Skin epidermis (tissue), 12 donors: Measurements from ENCODE around the gene UBE2E1.
A peak's percentile ranks its signal among the peaks of the same experiment; 100 is the strongest.

Experiments
- H3K27ac ChIP-seq, 21 experiments: fragments of 200-600 bp; sonication (generic) in 11 of 21; one replicate each; pipeline ENCODE4 v1.5.0; 2020; ENCODE audit warnings: mild to moderate bottlenecking in 3 of 21, inconsistent platforms in 2 of 21, moderate library complexity in 2 of 21
- H3K4me3 ChIP-seq, 7 experiments: fragments of 200-600 bp; sonication (generic) in 2 of 7; one replicate each; pipeline ENCODE4 v1.5.0; 2020; ENCODE audit warnings: inconsistent platforms in 2 of 7, mild to moderate bottlenecking in 2 of 7, moderate library complexity in 1 of 7

Gene UBE2E1

GRCh38 chr3:23791678-23792077 lies 14.1 kb upstream of the UBE2E1 start:
- no peak overlapping the region for H3K27ac ChIP-seq

DNA sequence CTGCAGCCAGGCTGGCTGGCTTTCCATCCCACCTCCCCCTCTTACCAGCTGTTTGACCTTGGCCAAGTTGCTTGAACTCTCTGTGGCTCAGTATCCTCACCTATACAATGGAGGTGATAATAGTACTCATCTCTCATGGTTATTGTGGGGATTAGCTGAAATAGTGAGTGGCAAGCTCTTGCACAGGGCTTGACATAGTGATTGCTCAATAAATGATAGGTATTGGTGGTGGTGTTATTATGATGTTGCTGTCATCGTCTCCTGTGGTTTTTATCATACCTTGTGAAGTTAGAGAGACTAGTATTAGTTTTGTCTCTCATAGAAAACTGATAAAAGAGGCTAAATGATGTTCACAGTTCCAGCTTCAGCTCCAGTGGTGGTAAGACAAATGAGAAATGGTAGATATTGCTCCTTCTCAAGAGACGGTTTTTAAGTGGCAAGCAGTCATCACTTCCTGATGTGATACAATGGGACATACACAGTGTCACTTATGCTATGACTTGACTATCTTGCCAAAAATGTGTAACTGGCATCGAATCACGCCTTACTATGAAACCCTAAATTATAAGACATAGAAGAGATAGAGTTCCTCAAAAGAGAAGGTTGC lies 12.1 kb upstream of the UBE2E1 start:
- H3K27ac ChIP-seq, result no peak overlapping the region
- H3K4me3 ChIP-seq, result no peak overlapping the region

More at GRCh38 chr3:23791678-23792077, 14.1 kb upstream of the UBE2E1 start:
- H3K4me3 ChIP-seq, result no peak overlapping the region

DNA sequence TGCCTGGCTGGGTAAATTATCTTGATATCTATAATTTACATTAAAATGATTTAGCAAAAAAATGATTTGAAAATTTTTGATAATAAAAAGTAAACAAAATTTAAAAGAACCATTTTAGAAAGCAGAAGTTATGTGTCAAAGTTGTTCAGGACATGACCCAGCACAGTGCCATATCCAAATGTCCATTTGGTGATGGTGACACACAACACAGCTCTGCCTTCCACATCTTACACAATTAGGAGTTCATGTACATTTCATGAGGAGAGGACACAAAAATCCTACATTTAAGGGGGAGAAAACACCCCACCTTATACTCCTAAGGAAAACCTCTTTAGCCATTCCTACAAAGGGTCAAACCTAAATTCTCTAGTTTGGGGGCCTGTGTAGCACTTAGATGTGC lies 10.7 kb upstream of the UBE2E1 start:
- Histone ChIP-seq H3K27ac (no peak overlapping the region), H3K4me3 (no peak overlapping the region)

GRCh38 chr3:23796518-23796917 lies 9.2 kb upstream of the UBE2E1 start:
- Histone ChIP-seq H3K4me3 (no peak overlapping the region), H3K27ac (no peak overlapping the region)

- Histone ChIP-seq H3K27ac (no peak overlapping the region), H3K4me3 (no peak overlapping the region)
These were observed 8.3 kb upstream of the UBE2E1 start for GRCh38 chr3:23797491-23797890.

DNA sequence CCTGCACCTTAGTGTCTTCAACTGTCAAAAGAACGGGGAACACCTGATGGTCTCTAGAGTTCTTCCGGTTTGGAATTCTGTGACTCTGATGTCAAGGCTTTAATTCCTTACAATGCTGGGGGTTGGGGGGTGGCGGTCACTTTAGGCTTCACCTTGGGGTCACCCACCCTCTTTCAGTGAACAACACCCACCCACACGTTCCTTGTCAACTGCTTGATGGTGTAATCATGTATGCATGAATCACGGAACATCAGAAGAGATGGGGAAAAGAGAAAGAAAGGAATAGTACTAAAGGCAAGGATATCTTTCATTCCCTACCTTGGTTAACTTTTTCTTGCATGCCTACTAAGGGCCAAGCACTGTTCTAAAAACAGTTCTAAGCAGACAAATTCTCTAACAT lies 7.3 kb upstream of the UBE2E1 start:
- Histone ChIP-seq H3K27ac (no peak overlapping the region), H3K4me3 (no peak overlapping the region)

DNA sequence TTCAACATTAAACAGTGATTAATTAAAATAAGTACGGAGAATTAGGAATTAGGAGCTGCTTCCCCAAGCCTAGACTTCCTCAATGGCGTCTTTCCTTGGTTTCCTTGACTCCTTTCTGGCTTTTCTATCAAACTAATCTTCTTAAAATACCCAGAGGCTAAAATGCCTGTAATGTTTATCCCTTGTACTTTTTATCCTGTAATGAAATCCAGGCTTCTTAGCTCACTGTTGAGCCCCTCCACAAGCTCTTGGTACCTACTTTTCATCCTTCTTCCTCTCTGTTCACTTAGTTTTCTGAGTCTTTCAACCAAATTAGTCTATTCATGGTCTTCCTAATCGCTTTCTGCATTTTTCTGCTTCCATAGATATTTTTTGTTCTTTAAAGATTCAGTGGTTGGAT lies 6.9 kb upstream of the UBE2E1 start:
- Histone ChIP-seq H3K4me3 (no peak overlapping the region), H3K27ac (no peak overlapping the region)

- Histone ChIP-seq H3K27ac (no peak overlapping the region), H3K4me3 (no peak overlapping the region)
These were observed 5.0 kb upstream of the UBE2E1 start for GRCh38 chr3:23800731-23801130.

DNA sequence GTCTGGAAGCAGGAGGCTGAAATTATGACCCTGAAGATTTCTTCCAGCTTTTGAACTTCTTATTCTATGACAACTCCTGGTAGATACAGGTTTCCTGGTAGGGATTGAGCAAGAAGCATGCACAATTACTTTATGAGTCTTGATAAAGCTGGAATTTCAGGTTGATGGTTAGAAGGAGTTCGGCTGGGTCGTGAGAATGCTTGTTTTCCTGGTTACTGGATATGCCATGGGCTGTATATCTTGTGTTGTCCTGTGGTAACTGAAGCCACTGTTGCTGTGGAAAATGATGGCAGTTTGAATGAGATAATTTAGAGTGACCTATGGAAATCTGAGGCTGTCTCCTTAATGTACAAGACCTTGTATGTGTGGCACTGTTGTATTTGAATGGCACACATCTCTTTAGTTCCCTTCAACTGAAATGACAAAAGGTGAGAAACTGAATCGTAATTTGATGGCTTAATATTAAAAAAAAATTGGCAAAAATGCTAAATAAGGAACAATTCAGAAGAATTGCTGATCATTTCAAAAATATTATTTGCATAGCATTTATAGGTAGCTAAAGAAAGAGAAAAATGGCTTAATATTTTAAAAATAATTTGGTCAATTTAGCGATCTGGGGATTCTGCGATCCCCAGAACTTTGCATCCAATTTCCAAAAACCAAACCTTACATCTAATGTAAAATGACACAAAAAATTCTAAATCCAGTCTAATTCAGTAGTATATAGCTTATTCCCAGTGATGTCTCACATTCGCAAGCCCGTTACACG lies 1.1 kb upstream of the UBE2E1 start:
- H3K27ac ChIP-seq, result no peak overlapping the region

DNA sequence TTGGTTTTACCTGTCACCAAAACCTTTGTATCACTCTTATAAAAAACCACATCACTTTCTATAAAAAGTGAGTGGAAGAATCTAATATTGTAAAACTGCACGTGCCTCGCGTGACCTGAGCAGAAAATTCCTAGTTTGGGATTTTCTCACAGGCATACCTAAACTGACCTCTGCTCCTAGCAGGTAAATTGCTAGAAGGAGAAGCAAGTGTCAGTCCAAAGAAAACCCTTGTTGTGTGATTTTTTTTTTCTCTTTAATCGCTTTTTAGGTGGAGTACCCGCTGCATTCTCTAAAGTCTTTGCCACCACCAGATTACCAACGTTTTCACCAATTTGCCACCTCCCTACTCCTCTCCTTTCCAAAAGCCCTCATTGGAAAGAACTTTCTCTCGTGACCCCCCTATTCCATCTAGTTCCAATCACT lies 534 bp upstream of the UBE2E1 start:
- H3K4me3 ChIP-seq, result peak overlapping the region; percentile 62 to 98 (median 90)
- H3K27ac ChIP-seq, result peak overlapping the region in 18 of 21 experiments; percentile 84 to 98 (median 94)

More for the DNA sequence above, 1.1 kb upstream of the UBE2E1 start:
- no peak overlapping the region for H3K4me3 ChIP-seq

DNA sequence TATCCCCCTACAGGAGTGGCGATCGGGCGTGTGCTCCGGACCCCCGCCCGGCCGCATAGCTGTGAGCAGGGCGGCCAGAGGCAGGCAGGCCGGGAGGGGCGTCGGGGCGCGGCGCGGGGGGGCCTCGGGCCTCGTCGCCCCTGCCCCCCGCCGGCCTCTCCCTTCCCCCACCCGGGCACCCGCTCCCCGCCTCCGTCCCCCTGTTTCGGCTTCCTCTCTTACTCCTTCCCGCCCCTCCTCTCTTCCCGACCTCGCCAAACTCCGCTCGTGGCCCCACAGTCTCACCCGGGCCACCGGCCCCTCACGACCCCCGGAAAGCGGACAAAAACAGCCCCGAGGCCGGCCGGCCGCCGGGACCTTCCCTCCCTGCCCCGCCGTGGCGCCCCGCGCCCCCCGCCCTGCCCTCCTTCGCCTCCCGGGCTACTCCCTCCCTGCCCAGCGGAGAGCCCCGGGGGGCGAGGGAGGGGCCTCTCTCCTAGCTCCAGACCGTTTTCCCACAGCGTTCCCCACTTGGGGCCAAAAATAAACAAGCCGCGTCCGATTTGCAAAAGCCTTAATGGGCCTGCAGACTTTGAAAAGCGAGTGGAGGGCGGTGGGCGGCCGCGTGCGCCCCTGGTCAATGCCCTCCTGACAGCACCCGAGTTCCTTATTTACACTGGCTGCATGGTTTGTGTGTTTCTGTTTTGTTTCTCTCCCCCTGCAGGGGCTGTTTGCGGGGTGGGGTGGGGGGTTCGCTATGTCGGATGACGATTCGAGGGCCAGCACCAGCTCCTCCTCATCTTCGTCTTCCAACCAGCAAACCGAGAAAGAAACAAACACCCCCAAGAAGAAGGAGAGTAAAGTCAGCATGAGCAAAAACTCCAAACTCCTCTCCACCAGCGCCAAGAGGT lies 1.0 kb downstream of the UBE2E1 start:
- Histone ChIP-seq H3K4me3 (peak overlapping the region; percentile 62 to 98 (median 90)), H3K27ac (peak overlapping the region; percentile 61 to 98 (median 93))

- H3K27ac ChIP-seq, result peak overlapping the region in 18 of 21 experiments; percentile 86 to 98 (median 94)
- H3K4me3 ChIP-seq, result peak overlapping the region; percentile 62 to 98 (median 90)
These were observed 1.8 kb downstream of the UBE2E1 start for GRCh38 chr3:23807424-23808015.

DNA sequence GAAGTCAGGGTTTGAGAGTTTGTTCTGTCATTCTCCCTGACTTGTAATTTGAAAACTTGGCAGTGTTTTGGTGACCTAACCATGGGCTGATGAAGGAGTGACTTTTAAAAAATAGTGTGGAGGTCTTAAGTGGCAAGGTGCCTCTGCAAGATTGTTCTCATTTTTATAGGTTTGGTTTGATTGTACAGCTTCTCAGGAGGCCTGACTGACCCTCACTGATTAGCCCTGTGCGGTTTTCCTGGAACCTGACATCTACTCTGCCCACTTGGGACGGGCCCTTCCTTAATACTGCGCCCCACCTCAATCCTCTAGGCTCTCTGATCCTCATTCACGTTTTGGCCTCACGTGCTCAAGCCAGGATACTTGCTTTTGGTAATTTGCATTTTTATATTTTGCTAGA lies 2.8 kb downstream of the UBE2E1 start:
- H3K27ac ChIP-seq, result peak overlapping the region in 1 of 21 experiments; percentile 43

GRCh38 chr3:23809294-23809693 lies 3.5 kb downstream of the UBE2E1 start:
- H3K27ac ChIP-seq, result peak overlapping the region in 3 of 21 experiments; percentile 16 to 80 (median 30)
- H3K4me3 ChIP-seq, result no peak overlapping the region

More for the DNA sequence above, 2.8 kb downstream of the UBE2E1 start:
- no peak overlapping the region for H3K4me3 ChIP-seq

DNA sequence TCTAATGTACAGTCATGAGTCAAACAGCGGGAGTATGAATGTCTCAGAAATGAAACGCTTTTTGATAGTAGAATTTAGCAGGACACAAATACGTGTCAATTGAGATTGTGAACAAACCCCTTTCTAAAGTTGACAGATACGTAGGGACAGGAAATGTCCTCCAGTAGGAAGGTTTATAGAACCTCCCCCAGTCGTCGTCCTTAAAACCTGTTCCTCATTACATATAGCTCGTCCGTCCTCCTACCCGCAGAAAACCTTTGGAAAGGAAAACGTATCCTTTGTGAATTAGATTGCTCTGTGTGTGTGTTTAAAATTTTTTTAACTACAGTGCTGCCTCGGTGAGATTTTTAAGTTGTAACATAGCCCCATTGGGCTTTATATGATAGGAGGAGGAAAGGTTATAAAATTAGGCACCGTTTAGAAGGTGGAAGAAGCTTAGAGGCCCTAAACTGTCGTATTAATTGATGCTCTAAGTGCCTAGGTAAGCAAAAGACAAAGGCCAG lies 4.1 kb downstream of the UBE2E1 start:
- H3K27ac ChIP-seq, result peak overlapping the region in 17 of 21 experiments; percentile 10 to 91 (median 80)

DNA sequence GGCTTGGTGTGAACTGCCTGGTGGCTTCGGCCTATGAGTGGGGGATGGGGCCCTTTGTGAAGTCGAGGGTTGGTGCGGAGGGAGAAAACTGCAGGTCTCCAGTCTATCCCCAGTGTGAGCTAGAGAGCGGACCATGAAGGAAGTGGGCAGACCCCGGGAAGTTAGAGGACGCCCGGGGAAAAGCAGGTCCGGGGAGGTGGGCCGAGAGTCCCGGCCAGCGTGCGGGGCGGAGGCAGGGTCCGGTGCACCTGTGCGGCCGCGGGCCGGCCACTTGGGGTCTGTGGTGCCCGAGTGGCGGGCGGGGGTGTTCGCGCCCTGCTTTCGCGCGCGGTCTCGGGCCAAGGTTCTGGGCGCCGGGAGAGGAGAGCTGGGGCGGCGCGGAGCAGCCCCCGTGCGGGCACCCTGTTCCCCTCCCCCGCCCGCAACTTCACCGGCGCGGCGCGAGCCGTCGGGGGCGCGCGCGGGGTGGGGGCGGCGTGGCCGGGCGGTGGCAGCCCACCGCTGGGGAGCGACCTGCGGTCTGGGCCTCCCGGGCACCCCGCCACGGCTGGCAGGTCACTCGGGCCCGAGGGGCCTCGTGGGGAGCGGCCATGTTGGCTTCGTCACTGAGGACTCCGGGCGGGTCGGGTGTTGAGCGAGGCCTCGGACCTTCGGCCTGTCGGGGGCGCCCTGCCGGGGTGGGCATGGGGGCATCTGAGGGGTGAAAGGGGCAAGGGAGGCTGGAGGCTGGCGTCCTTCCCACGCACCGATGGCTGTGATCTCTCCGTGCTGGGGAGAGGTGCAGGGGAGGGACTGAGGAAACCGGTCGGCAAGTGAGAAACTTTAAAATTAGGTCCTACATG lies 4.8 kb downstream of the UBE2E1 start:
- Histone ChIP-seq H3K4me3 (peak overlapping the region; percentile 48 to 78 (median 64)), H3K27ac (peak overlapping the region; percentile 10 to 91 (median 80))

More for the DNA sequence above, 4.1 kb downstream of the UBE2E1 start:
- peak overlapping the region; percentile 48 to 78 (median 64) for H3K4me3 ChIP-seq

DNA sequence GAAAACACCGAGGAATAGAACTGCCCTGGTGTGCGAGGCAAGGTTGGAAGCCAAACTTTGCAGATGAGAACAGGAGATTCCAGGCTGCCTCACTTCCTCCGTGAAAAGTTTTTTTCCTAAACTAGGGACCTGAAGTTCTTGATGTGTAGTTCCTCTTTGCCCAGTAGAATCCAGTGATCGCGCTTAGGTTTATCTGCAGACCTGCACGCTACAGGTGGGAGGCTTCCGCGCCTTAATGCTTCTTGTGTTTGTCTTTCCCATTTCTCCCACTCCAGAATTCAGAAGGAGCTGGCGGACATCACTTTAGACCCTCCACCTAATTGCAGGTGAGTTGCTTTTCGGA lies 5.4 kb downstream of the UBE2E1 start:
- Histone ChIP-seq H3K27ac (peak overlapping the region in 19 of 21 experiments; percentile 10 to 91 (median 80)), H3K4me3 (peak overlapping the region; percentile 48 to 78 (median 64))

DNA sequence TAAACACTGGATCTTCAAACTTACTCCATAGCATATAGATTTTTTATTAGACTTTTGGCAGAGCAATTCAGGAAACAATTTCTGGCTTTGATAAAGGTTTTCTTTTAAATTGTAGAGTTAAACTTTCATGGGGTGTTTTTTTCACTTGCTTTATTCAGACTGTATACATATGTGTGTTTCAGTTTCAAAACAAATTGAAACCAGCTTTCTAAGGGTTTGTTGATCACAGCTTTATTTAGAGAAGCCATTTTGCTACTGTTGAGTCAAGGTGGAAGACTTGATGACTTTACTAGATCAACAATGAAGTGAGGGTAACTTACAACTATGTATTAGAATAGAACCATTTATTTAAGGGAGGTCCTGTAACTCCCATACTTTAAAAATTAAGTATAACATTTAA lies 6.2 kb downstream of the UBE2E1 start:
- Histone ChIP-seq H3K4me3 (peak overlapping the region in 1 of 7 experiments; percentile 76), H3K27ac (no peak overlapping the region)

DNA sequence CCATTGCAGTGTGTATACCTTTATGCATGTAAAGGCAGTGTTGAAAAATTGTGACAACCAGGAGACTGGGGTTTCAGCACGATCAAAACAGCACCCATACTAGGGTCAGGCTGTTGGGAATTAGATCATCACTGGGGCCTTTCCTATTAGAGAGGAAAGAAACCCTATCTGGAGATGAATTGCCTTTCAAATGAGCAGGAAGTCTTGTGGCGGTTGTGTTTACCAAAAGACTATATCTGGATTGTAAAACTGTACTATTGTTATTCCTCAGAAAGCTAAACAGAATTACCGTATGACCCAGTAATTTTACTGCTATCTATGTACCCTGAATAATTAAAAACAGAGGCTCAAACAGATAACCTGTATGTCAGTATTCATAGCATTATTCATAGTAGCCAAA lies 10.1 kb downstream of the UBE2E1 start:
- no peak overlapping the region for H3K4me3 ChIP-seq
- no peak overlapping the region for H3K27ac ChIP-seq
